ENCODE measurements around the gene RAPGEF4. TPM values are rescaled to one million over a fixed set of nuclear protein-coding genes. Genes with fewer than 3 reads are reported as not detected.

RAPGEF4 gene
- total RNA-seq, 1 experiment from 2014 or later = 1.4 TPM

- Mint-ChIP-seq H3K36me3 (ENCODE audit: insufficient read depth in 1 of 3, low read depth in 3 of 3) (no peaks in the 10 kb centered on the region), H3K27ac (no peak overlapping the region), H3K9me3 (no peaks in the 10 kb centered on the region), H3K4me1 (peaks cover 5 to 21% of the 10 kb centered on the region in 2 experiments; a peak in 3 of 4 replicates), H3K4me3 (no peak overlapping the region), H3K27me3 (ENCODE audit: low read depth) (no peaks in the 10 kb centered on the region)
- no peak overlapping the region for H3K56ac ChIP-seq (ENCODE audit: insufficient read length, low read depth, low read length)
- H2BK12ac ChIP-seq (ENCODE audit: insufficient read length, low read depth, low read length) = no peak overlapping the region
- H3K79me2 ChIP-seq (ENCODE audit: insufficient read depth, low read length) = no peaks in the 10 kb centered on the region
- no peak overlapping the region for H3K9ac ChIP-seq (ENCODE audit: extremely low read depth, insufficient read length, low read length)
- H2AFZ ChIP-seq (ENCODE audit: low read length) = no peak overlapping the region
- no peak overlapping the region for H2BK15ac ChIP-seq (ENCODE audit: low read depth, low read length)
- no peak overlapping the region for H3K14ac ChIP-seq (ENCODE audit: insufficient read depth, low read length)
- H3K27me3 ChIP-seq (ENCODE audit: insufficient read depth, low read length) = no peaks in the 10 kb centered on the region
- H2BK120ac ChIP-seq (ENCODE audit: low read depth, low read length, poor library complexity, severe bottlenecking) = no peak overlapping the region
- H3K18ac ChIP-seq (ENCODE audit: insufficient read length, low read depth, low read length) = no peak overlapping the region
- no peak for DNase-seq
- no peaks in the 10 kb centered on the region for H3K4me1 ChIP-seq (ENCODE audit: insufficient read depth, low read length)
- H3K4ac ChIP-seq (ENCODE audit: low read depth, low read length) = no peak overlapping the region
- no peaks in the 10 kb centered on the region for H4K20me1 ChIP-seq (ENCODE audit: control insufficient read depth, insufficient read depth, insufficient read length)
- H3T11ph ChIP-seq (ENCODE audit: low read length) = no peak overlapping the region
- no peak overlapping the region for H3K27ac ChIP-seq (ENCODE audit: insufficient read length, low read depth, low read length)
- no peak overlapping the region for H2BK20ac ChIP-seq (ENCODE audit: low read depth, low read length, poor library complexity, severe bottlenecking)
- WGBS (ENCODE audit: extremely low coverage, insufficient read length, low lambda C conversion rate) = no CpG with 5 or more reads among the region's 4 CpGs
- no peak overlapping the region for H4K91ac ChIP-seq (ENCODE audit: insufficient read length, low read depth, low read length)
- no peak overlapping the region for H3K23ac ChIP-seq (ENCODE audit: insufficient read length, low read depth, low read length)
- H4K8ac ChIP-seq (replicated peaks; ENCODE audit: insufficient read length, low read depth, low read length) = no peak overlapping the region
- H3K79me1 ChIP-seq (ENCODE audit: insufficient read depth, low read depth, low read length, poor library complexity, severe bottlenecking) = no peaks in the 10 kb centered on the region
- H2AK5ac ChIP-seq (ENCODE audit: insufficient read length, low read length) = no peak overlapping the region
- H3K4me2 ChIP-seq (ENCODE audit: insufficient read depth, insufficient read length, low read length) = no peak overlapping the region
- no peaks in the 10 kb centered on the region for H3K23me2 ChIP-seq (ENCODE audit: insufficient read length, low read depth, low read length, poor library complexity, severe bottlenecking)
- H3K9me3 ChIP-seq (ENCODE audit: control insufficient read depth, low read depth, low read length) = no peaks in the 10 kb centered on the region
- no peak overlapping the region for H4K5ac ChIP-seq (ENCODE audit: insufficient read length, low read depth, low read length)
- TF ChIP-seq CTCF (conservative IDR thresholded peaks at IDR 0.05) = no peak
- no peak overlapping the region for H2BK5ac ChIP-seq (ENCODE audit: insufficient read length, low read length)
These were observed 239.1 kb downstream of the RAPGEF4 start for GRCh38 chr2:172974762-172975161.
